Measurements from ENCODE around the gene LCE3A. TPM values are rescaled to one million over a fixed set of nuclear protein-coding genes. Genes with fewer than 3 reads are reported as not detected.

The LCE3A gene
- total RNA-seq = not detected

DNA sequence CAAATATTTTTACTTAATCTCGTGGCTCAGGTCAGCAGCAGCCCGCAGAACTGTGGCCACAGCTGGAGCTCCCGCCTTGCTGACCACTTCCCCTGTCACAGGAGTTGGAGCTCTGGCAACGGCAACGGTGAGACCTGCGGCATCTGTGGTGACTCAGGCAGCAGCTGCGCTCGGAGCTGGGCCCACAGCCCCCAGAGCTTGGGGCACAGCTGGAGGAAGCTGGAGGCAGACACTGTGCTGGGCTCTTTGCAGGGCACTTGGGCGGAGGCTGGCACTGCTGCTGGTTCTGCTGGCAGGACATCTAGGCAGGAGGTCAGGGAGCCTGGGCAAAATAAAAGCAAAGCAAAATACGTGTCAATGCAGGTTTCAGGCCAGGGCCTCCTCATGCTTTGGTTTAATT is at the start of gene LCE3A:
LCE3A (minus strand) TSS at position 301 of the 400 bp plus-strand sequence; CDS start at position 301, 0 bp downstream.

DNA sequence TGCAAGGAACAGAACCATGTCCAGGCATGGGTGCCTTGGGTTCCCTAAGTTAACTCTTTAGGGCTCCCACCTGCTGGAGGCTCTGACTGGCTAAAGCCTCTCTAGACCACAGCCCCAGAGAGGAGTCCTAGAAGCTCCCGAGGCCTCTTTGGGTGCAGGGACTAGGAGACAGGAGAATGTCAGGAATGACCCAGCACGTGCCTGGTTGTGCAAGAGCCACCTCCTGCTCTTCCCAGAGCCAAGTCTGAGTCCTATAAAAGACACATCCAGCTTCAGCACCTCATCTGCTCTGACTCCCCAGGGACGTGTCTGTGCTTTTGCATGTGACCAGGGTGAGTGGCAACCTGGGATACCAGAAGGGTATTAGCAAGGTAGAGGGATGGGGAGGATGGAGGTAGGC is 40.2 kb upstream of the LCE3A start, which contains the start of gene LCE2D:
LCE2D (plus strand) TSS at position 283 of the 400 bp plus-strand sequence. CDS start 726 bp downstream, outside the sequence.

GRCh38 chr1:152613511-152613910 is 9.4 kb downstream of the LCE3A start, which contains the start of gene LCE3B:
TSS of gene LCE3B (plus strand) at chr1:152613811. CDS start at chr1:152613811, 0 bp downstream.

GRCh38 chr1:152599934-152600333 is 23.0 kb downstream of the LCE3A start, which contains the start of gene LCE3C:
TSS of gene LCE3C (plus strand) at chr1:152600234. CDS start at chr1:152600732, 498 bp downstream.

DNA sequence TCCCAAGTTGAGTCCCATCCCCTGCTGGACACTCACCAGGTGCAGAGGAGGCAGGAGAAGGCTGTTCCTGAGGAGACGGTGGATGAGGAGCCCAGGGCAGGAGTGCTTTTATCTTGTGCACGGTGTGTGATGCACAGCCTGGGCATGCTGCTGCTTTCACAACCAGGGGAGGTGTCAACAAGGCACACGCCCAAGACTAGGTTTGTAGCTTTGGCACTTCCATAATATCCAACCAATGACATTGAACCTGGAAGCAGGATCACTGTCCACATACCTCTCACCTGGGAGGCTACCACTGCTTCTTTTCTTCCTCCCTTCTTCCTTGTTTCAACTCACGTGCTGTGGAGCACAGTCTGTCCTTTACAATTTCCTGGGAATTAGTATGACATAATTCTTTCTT is 42.5 kb downstream of the LCE3A start, which contains the start of gene LCE3D:
LCE3D (minus strand) TSS at position 84 of the 400 bp plus-strand sequence. CDS start 580 bp downstream, outside the sequence.

Other genes starting within 250 kb of the LCE3A start
- gene CRNN, start 208.8 kb downstream of the LCE3A start, total RNA-seq = not detected
- gene LCE5A, start 112.3 kb downstream of the LCE3A start, total RNA-seq = not detected
- not detected for gene CRCT1, start 108.6 kb downstream of the LCE3A start, total RNA-seq
- not detected for gene LCE3E, start 56.3 kb downstream of the LCE3A start, total RNA-seq
- gene LCE3D, start 42.6 kb downstream of the LCE3A start, total RNA-seq = not detected
- gene LCE3C, start 22.9 kb downstream of the LCE3A start, total RNA-seq = not detected
- not detected for gene LCE3B, start 9.3 kb downstream of the LCE3A start, total RNA-seq
- gene LCE2D, start 40.3 kb upstream of the LCE3A start, total RNA-seq = not detected
- not detected for gene LCE2C, start 52.2 kb upstream of the LCE3A start, total RNA-seq
- gene LCE2B, start 63.0 kb upstream of the LCE3A start, total RNA-seq = not detected
- not detected for gene LCE2A, start 75.2 kb upstream of the LCE3A start, total RNA-seq
- not detected for gene LCE4A, start 85.1 kb upstream of the LCE3A start, total RNA-seq
- not detected for gene KPRP, start 134.9 kb upstream of the LCE3A start, total RNA-seq
- not detected for gene LCE1F, start 152.0 kb upstream of the LCE3A start, total RNA-seq
- gene LCE1E, start 163.2 kb upstream of the LCE3A start, total RNA-seq = not detected
- not detected for gene LCE1D, start 173.6 kb upstream of the LCE3A start, total RNA-seq
- gene LCE1C, start 183.5 kb upstream of the LCE3A start, total RNA-seq = not detected
- not detected for gene LCE1B, start 188.9 kb upstream of the LCE3A start, total RNA-seq
- not detected for gene LCE1A, start 204.4 kb upstream of the LCE3A start, total RNA-seq
- not detected for gene LCE6A, start 219.8 kb upstream of the LCE3A start, total RNA-seq
- gene LCE7A, start 236.9 kb upstream of the LCE3A start, total RNA-seq = not detected